Stimulated activated CD8-positive, alpha-beta memory T cell treated with anti-CD3 and anti-CD28 coated beads, Interleukin-12 subunit alpha, Interleukin-12 subunit beta, amount 100 ng/mL, for 24 hours (primary cell): Measurements from ENCODE around the gene ISY1.
"Not testable (repeated sequence)": the region's sequence is repeated elsewhere in the genome, so short reads cannot be mapped to it uniquely, and the experiment has no call there.

Source experiments
- DNase-seq: peaks from one replicate; pipeline ENCODE4 v3.0.0-alpha.2; 2020; ENCODE audit errors: extremely low read depth

ISY1 gene

GRCh38 chr3:129160891-129161859 is at the start of gene ISY1:
Gene ISY1 (minus strand): TSS chr3:129161063. CDS start chr3:129160975, 88 bp downstream.
- DNase-seq = peak; percentile 72

- DNase-seq = no peak
Measured at GRCh38 chr3:129207479-129207878, 46.6 kb upstream of the ISY1 start.

GRCh38 chr3:129205109-129205832 is 44.4 kb upstream of the ISY1 start:
- no peak for DNase-seq

- no peak for DNase-seq
Measured at GRCh38 chr3:129204473-129204872, 43.6 kb upstream of the ISY1 start.

GRCh38 chr3:129199366-129199765 is 38.5 kb upstream of the ISY1 start:
- no peak for DNase-seq

- no peak for DNase-seq
Measured at GRCh38 chr3:129197321-129197720, 36.5 kb upstream of the ISY1 start.

GRCh38 chr3:129196601-129197000 is 35.7 kb upstream of the ISY1 start:
- no peak for DNase-seq

- DNase-seq = no peak
Measured at GRCh38 chr3:129195731-129196256, 34.9 kb upstream of the ISY1 start.

GRCh38 chr3:129189793-129190192 is 28.9 kb upstream of the ISY1 start:
- DNase-seq = not testable (repeated sequence)

GRCh38 chr3:129187857-129188256 is 27.0 kb upstream of the ISY1 start:
- no peak for DNase-seq

GRCh38 chr3:129185783-129186182 is 24.9 kb upstream of the ISY1 start:
- no peak for DNase-seq

- not testable (repeated sequence) for DNase-seq
Measured at GRCh38 chr3:129184784-129185542, 24.1 kb upstream of the ISY1 start.

- no peak for DNase-seq
Measured at GRCh38 chr3:129184396-129184657, 23.5 kb upstream of the ISY1 start.

- DNase-seq = peak; percentile 79
Measured at GRCh38 chr3:129183569-129184395, 22.9 kb upstream of the ISY1 start, which contains the start of gene CNBP. Gene CNBP (minus strand): TSS chr3:129183896. CDS start chr3:129171757, 12,139 bp downstream.

- DNase-seq = no peak
Measured at GRCh38 chr3:129182390-129183185, 21.7 kb upstream of the ISY1 start.

- no peak for DNase-seq
Measured at GRCh38 chr3:129181819-129182218, 21.0 kb upstream of the ISY1 start.

- DNase-seq = no peak
Measured at GRCh38 chr3:129180461-129180860, 19.6 kb upstream of the ISY1 start.

- DNase-seq = no peak
Measured at GRCh38 chr3:129176051-129176450, 15.2 kb upstream of the ISY1 start.

GRCh38 chr3:129173725-129174124 is 12.9 kb upstream of the ISY1 start:
- no peak for DNase-seq

- no peak for DNase-seq
Measured at GRCh38 chr3:129173206-129173605, 12.3 kb upstream of the ISY1 start.
